Natural killer cell (primary cell): ENCODE data around the gene CD300H. TPM values are rescaled to one million over a fixed set of nuclear protein-coding genes. Genes with fewer than 3 reads are reported as not detected.
A peak's percentile ranks its signal among the peaks of the same experiment; 100 is the strongest.

ENCODE experiments used
- ATAC-seq, 3 donors: fragments of 150-1000 bp in 2 of 3; fragments of 200-7000 bp in 1 of 3; cut with Tn5 transposase; 1 replicate in 1 of 3; 2 replicates in 2 of 3; pipeline ENCODE4 v1.10.0; 2021; ENCODE audit warnings: mild to moderate bottlenecking in 2 of 3, moderate library complexity in 2 of 3
- DNase-seq, 2 donors: peaks; one replicate each; pipeline versions ENCODE4 v3.0.0 to v3.0.0-alpha.2; 2013 to 2021; ENCODE audit warnings: mixed read lengths in 1 of 2
- H3K27ac ChIP-seq: one replicate; pipeline ENCODE4 v1.5.1; 2013; ENCODE audit warnings: mild to moderate bottlenecking, low read length
- H3K27me3 ChIP-seq: one replicate; pipeline ENCODE4 v1.6.1; 2013; ENCODE audit warnings: low read length; ENCODE audit not compliant: control insufficient read depth, insufficient read depth
- H3K36me3 ChIP-seq: one replicate; pipeline ENCODE4 v1.6.1; 2013; ENCODE audit warnings: low read length; ENCODE audit not compliant: control insufficient read depth, insufficient read depth
- H3K4me1 ChIP-seq: one replicate; pipeline ENCODE4 v1.6.1; 2013; ENCODE audit warnings: low read length; ENCODE audit not compliant: control insufficient read depth, insufficient read depth
- H3K4me3 ChIP-seq: one replicate; pipeline ENCODE4 v1.5.1; 2013; ENCODE audit warnings: low read length
- H3K9me3 ChIP-seq: one replicate; pipeline ENCODE4 v1.6.1; 2013; ENCODE audit warnings: low read length; ENCODE audit not compliant: control insufficient read depth, insufficient read depth
- H3K27ac Mint-ChIP-seq, 2 donors: one replicate each; pipeline ENCODE4 v1.8.0; 2022; ENCODE audit warnings: mild to moderate bottlenecking in 2 of 2, mixed read lengths in 2 of 2, moderate library complexity in 1 of 2
- H3K27me3 Mint-ChIP-seq, 2 donors: one replicate each; pipeline ENCODE4 v1.8.0; 2022; ENCODE audit warnings: low read depth in 2 of 2, mixed read lengths in 2 of 2
- H3K36me3 Mint-ChIP-seq: one replicate; pipeline ENCODE4 v1.8.0; 2022; ENCODE audit warnings: mixed read lengths
- H3K4me1 Mint-ChIP-seq, 2 donors: one replicate each; pipeline ENCODE4 v1.8.0; 2022; ENCODE audit warnings: mixed read lengths in 2 of 2
- H3K4me3 Mint-ChIP-seq: one replicate; pipeline ENCODE4 v1.8.0; 2022; ENCODE audit warnings: mild to moderate bottlenecking, moderate library complexity, mixed read lengths
- H3K9me3 Mint-ChIP-seq, 2 donors: one replicate each; pipeline ENCODE4 v1.8.0; 2022; ENCODE audit warnings: mixed read lengths in 2 of 2
- WGBS: methylation state at CpG from one replicate; pipeline ENCODE4 v1.1.7; 2013; ENCODE audit warnings: missing lambda C conversion rate; ENCODE audit not compliant: insufficient coverage; 5-methylcytosine and 5-hydroxymethylcytosine counted together
- intact Hi-C: fragments of 100-400 bp; cut with micrococcal nuclease; formaldehyde crosslinking; loops from one replicate; pipeline ENCODE4 v1.14.2; 2022
- total RNA-seq, 4 donors: library from RNA; stranded (reverse); fragments of 120-200 nt in 1 of 4; gene quantifications; one replicate each; pipeline versions ENCODE4 v1.2.3 to v1.2.4, GENCODE V29; 2013 to 2022
- TF ChIP-seq, protein P1 (sequence below): fragments of 200-600 bp; IDR thresholded peaks from one replicate; pipeline ENCODE4 v1.8.0; 2022; ENCODE audit warnings: antibody characterized with exemption

The CD300H gene
- 1 to 10 TPM in 1 of 3 donors, under 1 TPM in 1, not detected in 1; 0.90 to 9.3 TPM for total RNA-seq
- total RNA-seq (2013): 0.86 TPM

DNA sequence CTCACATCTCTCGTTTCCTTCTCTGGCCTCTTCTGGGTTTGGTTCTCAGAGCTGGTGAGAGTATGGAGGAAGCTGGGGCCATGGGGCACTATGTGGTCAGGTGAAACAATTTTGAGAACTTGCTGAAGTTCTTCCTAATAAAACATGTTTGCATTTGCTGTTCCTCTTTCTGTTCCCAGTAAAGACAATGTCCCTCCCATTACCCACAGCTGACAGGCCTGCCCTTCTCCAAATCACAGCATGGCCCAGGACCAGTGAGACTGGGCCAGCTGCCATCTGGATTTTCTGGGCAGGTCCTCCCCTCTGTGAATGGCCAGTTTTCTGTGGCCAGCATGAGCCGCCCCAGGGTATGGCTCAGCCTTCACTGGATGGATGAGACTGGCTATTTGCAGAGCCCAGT, at the start of gene CD300H:
TSS of gene CD300H (minus strand) at position 113 of the 400 bp plus-strand sequence.
- Mint-ChIP-seq H3K27me3 (peaks cover 17 to 24% of the 10 kb centered on the region in 2 donors), H3K9me3 (no peaks in the 10 kb centered on the region), H3K4me3 (no peak within 1 kb of the TSS), H3K36me3 (no peaks in the 10 kb centered on the region), H3K4me1 (peaks cover 5 to 19% of the 10 kb centered on the region in 2 donors), H3K27ac (no peak within 1 kb of the TSS)
- WGBS: 94% methylated on average over 1 of the region's 2 CpGs
- Histone ChIP-seq H3K27ac (no peak within 1 kb of the TSS), H3K4me3 (no peak within 1 kb of the TSS), H3K36me3 (no peaks in the 10 kb centered on the region), H3K27me3 (no peaks in the 10 kb centered on the region), H3K9me3 (no peaks in the 10 kb centered on the region), H3K4me1 (peaks cover 16% of the 10 kb centered on the region)
- intact Hi-C loops: no loop called here
- TF ChIP-seq, protein P1, sequence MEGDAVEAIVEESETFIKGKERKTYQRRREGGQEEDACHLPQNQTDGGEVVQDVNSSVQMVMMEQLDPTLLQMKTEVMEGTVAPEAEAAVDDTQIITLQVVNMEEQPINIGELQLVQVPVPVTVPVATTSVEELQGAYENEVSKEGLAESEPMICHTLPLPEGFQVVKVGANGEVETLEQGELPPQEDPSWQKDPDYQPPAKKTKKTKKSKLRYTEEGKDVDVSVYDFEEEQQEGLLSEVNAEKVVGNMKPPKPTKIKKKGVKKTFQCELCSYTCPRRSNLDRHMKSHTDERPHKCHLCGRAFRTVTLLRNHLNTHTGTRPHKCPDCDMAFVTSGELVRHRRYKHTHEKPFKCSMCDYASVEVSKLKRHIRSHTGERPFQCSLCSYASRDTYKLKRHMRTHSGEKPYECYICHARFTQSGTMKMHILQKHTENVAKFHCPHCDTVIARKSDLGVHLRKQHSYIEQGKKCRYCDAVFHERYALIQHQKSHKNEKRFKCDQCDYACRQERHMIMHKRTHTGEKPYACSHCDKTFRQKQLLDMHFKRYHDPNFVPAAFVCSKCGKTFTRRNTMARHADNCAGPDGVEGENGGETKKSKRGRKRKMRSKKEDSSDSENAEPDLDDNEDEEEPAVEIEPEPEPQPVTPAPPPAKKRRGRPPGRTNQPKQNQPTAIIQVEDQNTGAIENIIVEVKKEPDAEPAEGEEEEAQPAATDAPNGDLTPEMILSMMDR: no peak
- DNase-seq: no peak
- ATAC-seq: no peak

DNA sequence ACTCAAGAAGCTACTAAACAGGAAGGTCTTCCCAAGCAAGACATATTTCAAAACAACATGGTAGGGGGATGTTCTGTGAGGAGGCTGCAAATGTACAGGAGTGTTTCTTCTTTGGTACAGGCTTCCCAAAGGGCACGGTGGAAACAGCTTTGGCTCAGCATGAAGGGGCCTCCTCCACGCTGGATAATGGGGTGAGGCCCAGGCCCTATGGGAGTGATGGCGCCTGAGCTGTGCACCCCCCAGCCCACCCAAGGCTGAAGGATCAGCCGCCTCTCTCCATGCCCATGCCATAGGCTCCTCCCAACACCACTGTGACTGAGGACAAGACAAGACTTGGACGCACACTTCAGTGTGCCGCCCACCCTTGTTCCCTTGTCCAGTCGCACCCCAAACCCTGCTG, 49.4 kb upstream of the CD300H start:
- H3K27me3 ChIP-seq: peaks cover 3% of the 10 kb centered on the region
- no peak overlapping the region for H3K27ac Mint-ChIP-seq

DNA sequence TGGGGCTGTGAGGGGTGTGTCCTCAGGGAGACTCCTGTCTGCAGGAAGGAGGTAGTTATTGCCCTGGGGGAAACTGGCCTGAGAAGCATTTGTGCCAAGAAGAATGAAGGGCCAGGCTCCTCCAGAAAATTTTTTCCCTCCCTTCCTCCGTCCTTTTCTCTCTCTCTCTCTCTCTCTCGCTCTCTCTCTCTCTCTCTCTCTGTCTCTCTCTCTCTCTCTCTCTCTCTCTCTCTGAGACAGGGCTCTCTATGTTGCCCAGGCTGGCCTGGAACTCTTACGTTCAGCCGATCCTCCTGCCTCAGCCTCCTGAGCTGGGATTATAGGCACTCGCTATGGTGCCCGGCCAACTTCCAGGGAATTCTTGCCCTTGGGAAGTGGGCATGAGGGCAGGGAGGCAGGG, 44.7 kb upstream of the CD300H start:
- WGBS: 96% methylated on average over 6 of the region's 6 CpGs

More for the DNA sequence above, 49.4 kb upstream of the CD300H start:
- 81% methylated on average over 7 of the region's 7 CpGs for WGBS
- Histone ChIP-seq H3K36me3 (no peaks in the 10 kb centered on the region), H3K27ac (no peak overlapping the region), H3K4me3 (no peak overlapping the region), H3K4me1 (peaks cover 26% of the 10 kb centered on the region), H3K9me3 (no peaks in the 10 kb centered on the region)
- no peak for DNase-seq
- intact Hi-C loops: no loop called here
- Mint-ChIP-seq H3K27me3 (peaks cover 30 to 34% of the 10 kb centered on the region in 2 donors), H3K9me3 (no peaks in the 10 kb centered on the region), H3K4me1 (peaks cover 8 to 46% of the 10 kb centered on the region in 2 donors), H3K4me3 (no peak overlapping the region), H3K36me3 (no peaks in the 10 kb centered on the region)
- TF ChIP-seq, protein P1: no peak
- no peak for ATAC-seq

More for the DNA sequence above, 44.7 kb upstream of the CD300H start:
- ATAC-seq (no peak), DNase-seq (no peak)
- Histone ChIP-seq H3K4me3 (no peak overlapping the region), H3K4me1 (peaks cover 29% of the 10 kb centered on the region), H3K27me3 (peaks cover 3% of the 10 kb centered on the region), H3K27ac (no peak overlapping the region), H3K9me3 (no peaks in the 10 kb centered on the region), H3K36me3 (no peaks in the 10 kb centered on the region)
- H3K27me3 Mint-ChIP-seq: peaks cover 21 to 22% of the 10 kb centered on the region in 2 donors
- TF ChIP-seq, protein P1: no peak
- H3K4me1 Mint-ChIP-seq: peaks cover 8 to 35% of the 10 kb centered on the region in 2 donors
- no peaks in the 10 kb centered on the region for H3K36me3 Mint-ChIP-seq
- no peaks in the 10 kb centered on the region for H3K9me3 Mint-ChIP-seq
- H3K4me3 Mint-ChIP-seq: no peak overlapping the region
- H3K27ac Mint-ChIP-seq: peak overlapping the region in 1 of 2 donors; percentile 76
- intact Hi-C loops: no loop called here
